WTC11 (cell line): ENCODE data around the gene NCAPD2. TPM values are rescaled to one million over a fixed set of nuclear protein-coding genes. Genes with fewer than 3 reads are reported as not detected.

Experiments
- ATAC-seq: fragments of 200-7000 bp; cut with Tn5 transposase; 2 replicates; pipeline ENCODE4 v1.10.0; 2021; ENCODE audit warnings: mild to moderate bottlenecking, moderate library complexity
- CTCF ChIA-PET: fragments of 300-600 bp; sonication (Branson Sonifier 250); formaldehyde crosslinking; loops from one replicate; lab custom pipeline; 2021; ENCODE audit warnings: antibody characterized with exemption; lab: Charles Lee
- POLR2A ChIA-PET: fragments of 350-600 bp; sonication (Branson Sonifier 250); formaldehyde crosslinking; loops from one replicate; lab custom pipeline; 2021; ENCODE audit warnings: antibody characterized with exemption; lab: Charles Lee
- DNase-seq: peaks from one replicate; pipeline ENCODE4 v3.0.0; 2021; ENCODE audit warnings: low spot score
- H3K27ac Mint-ChIP-seq: 2 replicates; pipeline ENCODE4 v1.8.0; 2021; ENCODE audit warnings: mixed read lengths
- H3K27me3 Mint-ChIP-seq: 2 replicates; pipeline ENCODE4 v1.8.0; 2021; ENCODE audit warnings: low read depth, mild to moderate bottlenecking, moderate library complexity, mixed read lengths
- H3K36me3 Mint-ChIP-seq: 2 replicates; pipeline ENCODE4 v1.8.0; 2021; ENCODE audit warnings: mixed read lengths
- H3K4me1 Mint-ChIP-seq: 2 replicates; pipeline ENCODE4 v1.8.0; 2022; ENCODE audit warnings: mixed read lengths
- H3K4me3 Mint-ChIP-seq: 2 replicates; pipeline ENCODE4 v1.8.0; 2021; ENCODE audit warnings: mild to moderate bottlenecking, moderate library complexity, mixed read lengths
- H3K9me3 Mint-ChIP-seq: 2 replicates; pipeline ENCODE4 v1.8.0; 2021; ENCODE audit warnings: mixed read lengths
- CTCF ChIP-seq: fragments of 200-600 bp; IDR thresholded peaks from 2 replicates; pipeline ENCODE4 v1.8.0; 2022; ENCODE audit warnings: antibody characterized with exemption
- EMX1 ChIP-seq: fragments of 250-450 bp; sonication (Bioruptor Pico); IDR thresholded peaks from 2 replicates; pipeline ENCODE4 v1.8.0; 2021; ENCODE audit warnings: mild to moderate bottlenecking
- FOXK1 ChIP-seq: sonication (generic); formaldehyde crosslinking; IDR thresholded peaks from 2 replicates; pipeline ENCODE4 v1.8.0; 2022; ENCODE audit warnings: mild to moderate bottlenecking, moderate library complexity, missing genetic modification reagents
- FOXP4 ChIP-seq: sonication (generic); formaldehyde crosslinking; IDR thresholded peaks from 2 replicates; pipeline ENCODE4 v1.8.0; 2022; ENCODE audit warnings: mild to moderate bottlenecking, missing genetic modification reagents
- MAX ChIP-seq: sonication (generic); formaldehyde crosslinking; IDR thresholded peaks from 2 replicates; pipeline ENCODE4 v1.8.0; 2022; ENCODE audit warnings: mild to moderate bottlenecking, missing genetic modification reagents
- MYBL2 ChIP-seq: sonication (generic); formaldehyde crosslinking; IDR thresholded peaks from 2 replicates; pipeline ENCODE4 v1.8.1; 2023; ENCODE audit warnings: mild to moderate bottlenecking, moderate library complexity, missing genetic modification reagents
- NR1H2 ChIP-seq: sonication (generic); formaldehyde crosslinking; IDR thresholded peaks from 2 replicates; pipeline ENCODE4 v1.9.0; 2021; ENCODE audit warnings: mild to moderate bottlenecking, moderate library complexity, missing genetic modification reagents
- NR2C2 ChIP-seq: sonication (generic); formaldehyde crosslinking; IDR thresholded peaks from 2 replicates; pipeline ENCODE4 v1.8.0; 2022; ENCODE audit warnings: mild to moderate bottlenecking, missing genetic modification reagents
- NR3C1 ChIP-seq: sonication (generic); formaldehyde crosslinking; conservative IDR thresholded peaks from 2 replicates; pipeline ENCODE4 v1.8.1; 2023; ENCODE audit warnings: low read depth, mild to moderate bottlenecking, missing genetic modification reagents
- OVOL2 ChIP-seq: fragments of 250-450 bp; sonication (Bioruptor Pico); IDR thresholded peaks from 2 replicates; pipeline ENCODE4 v1.9.0; 2021; ENCODE audit warnings: mild to moderate bottlenecking, borderline replicate concordance
- RELA ChIP-seq: sonication (generic); formaldehyde crosslinking; IDR thresholded peaks from 2 replicates; pipeline ENCODE4 v1.8.1; 2022; ENCODE audit warnings: missing genetic modification reagents, mild to moderate bottlenecking, borderline replicate concordance
- SMAD3 ChIP-seq: sonication (generic); formaldehyde crosslinking; IDR thresholded peaks from 2 replicates; pipeline ENCODE4 v1.8.0; 2022; ENCODE audit warnings: missing genetic modification reagents, mild to moderate bottlenecking, borderline replicate concordance
- STAT6 ChIP-seq: sonication (generic); formaldehyde crosslinking; conservative IDR thresholded peaks from 2 replicates; pipeline ENCODE4 v1.8.1; 2023; ENCODE audit warnings: mild to moderate bottlenecking, low read depth, missing genetic modification reagents, moderate library complexity
- ZNF138 ChIP-seq: sonication (generic); formaldehyde crosslinking; conservative IDR thresholded peaks from 2 replicates; pipeline ENCODE4 v1.8.1; 2022; ENCODE audit warnings: mild to moderate bottlenecking, moderate library complexity, missing genetic modification reagents
- ZNF232 ChIP-seq: sonication (generic); formaldehyde crosslinking; IDR thresholded peaks from 2 replicates; pipeline ENCODE4 v1.8.0; 2022; ENCODE audit warnings: mild to moderate bottlenecking, missing genetic modification reagents
- ZNF263 ChIP-seq: sonication (generic); formaldehyde crosslinking; IDR thresholded peaks from 2 replicates; pipeline ENCODE4 v1.8.1; 2022; ENCODE audit warnings: low read depth, mild to moderate bottlenecking, moderate library complexity, missing genetic modification reagents
- ZNF416 ChIP-seq: fragments of 250-450 bp; sonication (Bioruptor Pico); IDR thresholded peaks from 2 replicates; pipeline ENCODE4 v1.9.0; 2021; ENCODE audit warnings: mild to moderate bottlenecking, inconsistent platforms
- ZNF532 ChIP-seq: fragments of 250-450 bp; sonication (Bioruptor Pico); IDR thresholded peaks from 2 replicates; pipeline ENCODE4 v1.9.0; 2021; ENCODE audit warnings: mild to moderate bottlenecking, borderline replicate concordance
- ZNF671 ChIP-seq: fragments of 250-450 bp; sonication (Bioruptor Pico); IDR thresholded peaks from 2 replicates; pipeline ENCODE4 v1.8.0; 2021; ENCODE audit warnings: mild to moderate bottlenecking
- total RNA-seq: library from RNA; stranded (reverse); gene quantifications from 3 replicates; pipeline ENCODE4 v1.2.3, GENCODE V29; 2021

Gene NCAPD2
- total RNA-seq, 1 experiment from 2014 or later, result 141 TPM

GRCh38 chr12:6469092-6469491 is 24.8 kb upstream of the NCAPD2 start (continued):
- TF ChIP-seq ZNF263 (CRISPR knock-in tag) (no peak), ZNF232 (no peak)

GRCh38 chr12:6469609-6470374 is 24.1 kb upstream of the NCAPD2 start:
- no peak for ATAC-seq
- TF ChIP-seq RELA (CRISPR knock-in tag) (no peak), CTCF (no peak), STAT6 (0 out of 2 replicates have a peak, but pooled peaks have one; percentile 72)
- Mint-ChIP-seq H3K9me3 (peaks cover 3% of the 10 kb centered on the region; the same call in 1 of the 2 replicates), H3K27ac (no peak overlapping the region), H3K36me3 (peaks cover 24% of the 10 kb centered on the region), H3K4me1 (peaks cover 20% of the 10 kb centered on the region), H3K27me3 (peaks cover 16% of the 10 kb centered on the region), H3K4me3 (peak overlapping the region; percentile 68)
- CTCF ChIA-PET, result interaction anchor here (0.6 to 2.7 kb wide), 17 partner anchors 18 to 412 kb away, joined by 3 to 22 read pairs (median 4); partner anchors contain the start of gene TAPBPL
- DNase-seq, result no peak
- POLR2A ChIA-PET, result interaction anchor here (0.6 to 2.4 kb wide), 21 partner anchors 8 to 413 kb away, joined by 3 to 18 read pairs (median 4); partner anchors contain the start of genes GAPDH, LTBR, MRPL51 and SCNN1A

- Mint-ChIP-seq H3K27me3 (peaks cover 18% of the 10 kb centered on the region), H3K27ac (peak within 1 kb of the TSS; percentile 93), H3K9me3 (peaks cover 5% of the 10 kb centered on the region; the same call in 1 of the 2 replicates), H3K4me1 (peaks cover 20% of the 10 kb centered on the region), H3K36me3 (peaks cover 19% of the 10 kb centered on the region), H3K4me3 (peak within 1 kb of the TSS; percentile 68)
- ChIA-PET POLR2A (interaction anchor here (0.6 to 2.4 kb wide), 26 partner anchors 9 to 413 kb away, joined by 3 to 18 read pairs (median 4); partner anchors contain the start of genes GAPDH, LTBR, MRPL51 and SCNN1A), CTCF (interaction anchor here (0.6 to 2.7 kb wide), 24 partner anchors 14 to 413 kb away, joined by 3 to 22 read pairs (median 4); partner anchors contain the start of genes MRPL51 and TAPBPL)
- DNase-seq (peak; percentile 99), ATAC-seq (peak; percentile 96)
- TF ChIP-seq ZNF671 (CRISPR knock-in tag), result no peak
- 0 out of 2 replicates have a peak, but pooled peaks have one; percentile 7 for TF ChIP-seq FOXP4 (CRISPR knock-in tag)
- TF ChIP-seq FOXK1 (CRISPR knock-in tag), result peak; percentile 28; the same call in 1 of the 2 replicates
- TF ChIP-seq ZNF232, result 0 out of 2 replicates have a peak, but pooled peaks have one; percentile 20
- no peak for TF ChIP-seq SMAD3
- no peak for TF ChIP-seq ZNF532 (CRISPR knock-in tag)
- no peak for TF ChIP-seq ZNF138 (CRISPR knock-in tag)
- no peak for TF ChIP-seq NR2C2 (CRISPR knock-in tag)
- peak; percentile 77 for TF ChIP-seq MAX (CRISPR knock-in tag)
- 0 out of 2 replicates have a peak, but pooled peaks have one; percentile 63 for TF ChIP-seq NR3C1 (CRISPR knock-in tag)
- TF ChIP-seq NR1H2 (CRISPR knock-in tag), result no peak
- 0 out of 2 replicates have a peak, but pooled peaks have one; percentile 36 for TF ChIP-seq ZNF416
- no peak for TF ChIP-seq EMX1
- no peak for TF ChIP-seq OVOL2 (CRISPR knock-in tag)
- TF ChIP-seq MYBL2 (CRISPR knock-in tag), result peak; percentile 49; the same call in 1 of the 2 replicates
Measured at GRCh38 chr12:6470375-6471163, 23.3 kb upstream of the NCAPD2 start, which contains the start of gene VAMP1. Gene VAMP1, minus strand, starts transcription at chr12:6470677. Its CDS starts 146 bp downstream, at chr12:6470531.
